Measurements from ENCODE around the gene MAMSTR.

MAMSTR gene

DNA sequence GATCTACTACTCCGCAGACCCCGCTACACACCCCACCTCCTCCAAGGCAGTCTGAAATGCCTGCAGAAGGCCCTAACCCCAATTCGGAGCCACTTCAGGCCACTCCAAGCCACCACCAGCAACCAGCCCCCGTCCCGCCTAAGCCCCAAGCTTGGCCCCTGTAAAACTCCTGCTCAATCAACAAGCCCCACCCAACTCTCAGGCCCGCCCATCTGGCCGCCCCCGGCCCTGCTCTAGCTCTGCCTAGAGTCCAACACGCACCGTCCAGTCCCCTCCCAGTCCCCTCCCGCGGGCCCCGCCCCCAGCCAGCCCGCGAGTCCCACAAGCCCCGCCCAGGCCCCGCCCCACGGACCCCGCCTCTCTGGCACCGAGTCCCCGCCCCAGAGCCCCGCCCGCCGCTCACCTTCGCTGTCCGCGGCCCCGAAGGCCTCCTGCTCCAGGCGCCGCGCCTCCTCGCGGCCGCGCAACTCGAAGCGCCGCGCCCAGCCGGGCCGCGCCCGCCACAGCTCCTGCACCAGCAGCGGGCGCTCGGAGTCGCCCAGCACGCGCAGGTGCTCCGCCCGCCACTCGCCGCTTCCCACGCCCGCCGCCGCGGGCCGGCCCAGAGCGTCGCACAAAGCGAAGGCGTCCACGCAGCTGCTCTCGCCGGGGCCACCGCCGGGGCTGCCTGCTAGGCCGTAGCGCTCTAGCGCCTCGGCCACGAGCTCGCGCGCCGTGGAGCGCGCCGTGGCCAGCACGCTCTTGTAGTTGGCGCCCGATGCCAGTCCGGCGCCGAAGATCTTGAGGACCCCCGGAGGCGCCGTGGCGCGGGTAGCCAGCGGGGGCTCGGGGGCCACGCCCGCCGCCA, 19.3 kb upstream of the MAMSTR start:
- no peaks in the 10 kb centered on the region for H3K36me3 Mint-ChIP-seq
- CTCF ChIA-PET, result interaction anchor here (1.1 to 2.2 kb wide), 9 partner anchors 9 to 93 kb away, joined by 3 to 13 read pairs (median 6); partner anchors contain the start of genes CA11 and IZUMO1
- H3K4me3 Mint-ChIP-seq, result peak overlapping the region; percentile 41
- DNase-seq, result peak; percentile 94
- no peaks in the 10 kb centered on the region for H3K9me3 Mint-ChIP-seq
- H3K27ac Mint-ChIP-seq, result no peak overlapping the region
- peaks cover 41% of the 10 kb centered on the region for H3K27me3 Mint-ChIP-seq
- peaks cover 31% of the 10 kb centered on the region for H3K4me1 Mint-ChIP-seq

DNA sequence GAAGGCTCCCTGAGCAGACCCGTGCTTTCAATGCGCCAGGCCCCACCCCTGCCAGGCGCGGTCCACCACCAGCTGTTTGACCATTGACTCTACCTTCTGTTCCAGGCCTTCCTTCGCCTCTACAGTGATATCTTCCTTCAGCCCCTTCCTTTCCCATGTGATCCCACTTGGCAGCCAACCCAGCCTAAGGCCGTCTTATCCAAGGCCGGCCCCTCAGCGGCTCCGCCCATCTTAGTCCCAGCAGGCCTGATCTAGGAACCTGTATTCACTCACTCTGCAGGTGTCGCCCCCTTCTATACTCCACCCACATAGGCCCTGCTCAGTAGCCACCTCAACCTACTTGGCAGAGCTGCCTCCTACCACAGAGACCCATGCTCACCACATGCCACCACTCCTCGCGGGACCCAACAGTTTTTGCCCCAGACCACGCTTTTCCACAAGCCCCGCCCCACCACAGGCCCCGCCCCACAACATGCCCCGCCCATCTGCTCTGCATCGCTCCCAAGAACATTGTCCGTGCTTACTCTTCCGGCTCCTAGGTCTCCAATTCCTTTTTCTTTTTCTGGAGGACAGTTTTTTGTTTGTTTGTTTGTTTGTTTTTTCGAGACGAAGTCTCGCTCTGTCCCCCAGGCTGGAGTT, 18.0 kb upstream of the MAMSTR start:
- Mint-ChIP-seq H3K27ac (no peak overlapping the region), H3K27me3 (peaks cover 33% of the 10 kb centered on the region), H3K4me3 (no peak overlapping the region), H3K4me1 (peaks cover 31% of the 10 kb centered on the region), H3K36me3 (no peaks in the 10 kb centered on the region), H3K9me3 (no peaks in the 10 kb centered on the region)
- DNase-seq, result no peak
- CTCF ChIA-PET, result interaction anchor here (1.7 kb wide), 2 partner anchors 25 to 88 kb away, joined by 3 to 6 read pairs; no protein-coding TSS in a partner anchor

DNA sequence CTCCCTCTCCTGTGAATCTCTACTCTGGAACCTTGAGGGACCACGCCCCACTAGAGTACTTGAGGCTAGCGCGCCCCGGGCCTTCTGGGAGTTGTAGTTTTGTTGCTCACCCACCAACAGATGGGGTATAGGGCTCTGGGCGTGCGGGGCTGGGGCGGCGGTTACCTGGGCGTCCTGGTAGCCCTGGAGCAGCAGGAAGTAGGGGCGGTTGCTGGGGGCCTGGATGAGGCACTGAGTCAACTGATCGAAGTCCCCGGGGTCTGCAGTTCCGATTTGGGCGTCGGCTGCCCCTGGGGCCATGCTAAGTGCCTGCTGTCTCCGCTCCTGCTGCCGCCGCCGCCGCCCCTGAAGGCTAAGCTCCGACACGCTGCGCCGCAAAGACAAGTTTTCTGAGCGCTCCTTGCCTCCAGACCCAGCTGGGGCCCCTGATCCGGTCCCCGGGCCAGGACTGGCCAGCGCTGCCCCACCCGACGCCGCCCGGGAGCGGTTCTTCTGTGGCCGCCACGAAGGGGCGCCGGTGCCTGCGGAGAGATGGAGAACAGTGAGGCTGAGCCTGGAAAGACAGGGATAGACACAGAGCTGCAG, 15.6 kb upstream of the MAMSTR start:
- CTCF ChIA-PET, result no interaction called here
- Mint-ChIP-seq H3K4me1 (peaks cover 12% of the 10 kb centered on the region), H3K4me3 (no peak overlapping the region), H3K27ac (no peak overlapping the region), H3K27me3 (peaks cover 30% of the 10 kb centered on the region), H3K36me3 (peaks cover 3% of the 10 kb centered on the region), H3K9me3 (peaks cover 3% of the 10 kb centered on the region)
- no peak for DNase-seq

DNA sequence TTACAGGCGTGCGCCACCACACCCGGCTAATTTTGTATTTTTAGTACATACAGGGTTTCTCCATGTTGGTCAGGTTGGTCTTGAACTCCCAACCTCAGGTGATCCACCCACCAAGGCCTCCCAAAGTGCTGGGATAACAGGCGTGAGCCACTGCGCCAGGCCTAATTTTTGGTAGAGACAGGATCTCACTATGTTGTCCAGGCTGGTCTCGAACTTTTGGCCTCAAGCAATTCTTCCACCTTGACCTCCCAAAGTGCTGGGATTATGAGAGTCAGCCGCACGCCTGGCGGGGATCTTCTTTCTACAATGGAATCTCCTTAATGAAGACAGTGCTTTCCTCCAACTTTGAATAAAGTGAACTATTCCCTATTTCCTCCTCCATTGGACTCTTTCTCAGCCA, 15.1 kb upstream of the MAMSTR start:
- Mint-ChIP-seq H3K36me3 (peaks cover 4% of the 10 kb centered on the region), H3K4me3 (no peak overlapping the region), H3K4me1 (peaks cover 8% of the 10 kb centered on the region), H3K27ac (no peak overlapping the region), H3K27me3 (peaks cover 25% of the 10 kb centered on the region), H3K9me3 (peaks cover 3% of the 10 kb centered on the region)
- CTCF ChIA-PET, result no interaction called here
- DNase-seq, result no peak

DNA sequence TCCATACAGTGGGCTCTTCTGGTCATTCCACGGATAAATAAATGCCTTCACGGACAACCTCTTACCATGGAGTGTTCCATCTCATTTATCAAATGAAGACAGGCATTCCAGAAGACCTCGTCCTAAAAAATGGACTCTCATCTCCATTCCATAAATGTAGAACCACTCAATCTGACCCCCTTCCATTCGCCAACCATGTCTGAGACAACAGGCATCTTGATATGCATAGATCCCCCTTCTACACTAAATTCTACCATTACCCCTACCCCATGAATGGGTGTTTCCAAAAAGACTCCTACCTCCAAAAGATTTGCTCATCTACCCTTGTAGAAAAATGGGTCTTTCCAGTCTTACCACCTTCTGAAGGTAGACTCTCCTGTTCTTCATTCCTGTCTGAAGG, 11.9 kb upstream of the MAMSTR start:
- DNase-seq, result no peak
- CTCF ChIA-PET, result no interaction called here
- Mint-ChIP-seq H3K4me3 (no peak overlapping the region), H3K9me3 (peaks cover 16% of the 10 kb centered on the region), H3K4me1 (peaks cover 11% of the 10 kb centered on the region), H3K27ac (no peak overlapping the region), H3K27me3 (peaks cover 21% of the 10 kb centered on the region), H3K36me3 (peaks cover 18% of the 10 kb centered on the region)

DNA sequence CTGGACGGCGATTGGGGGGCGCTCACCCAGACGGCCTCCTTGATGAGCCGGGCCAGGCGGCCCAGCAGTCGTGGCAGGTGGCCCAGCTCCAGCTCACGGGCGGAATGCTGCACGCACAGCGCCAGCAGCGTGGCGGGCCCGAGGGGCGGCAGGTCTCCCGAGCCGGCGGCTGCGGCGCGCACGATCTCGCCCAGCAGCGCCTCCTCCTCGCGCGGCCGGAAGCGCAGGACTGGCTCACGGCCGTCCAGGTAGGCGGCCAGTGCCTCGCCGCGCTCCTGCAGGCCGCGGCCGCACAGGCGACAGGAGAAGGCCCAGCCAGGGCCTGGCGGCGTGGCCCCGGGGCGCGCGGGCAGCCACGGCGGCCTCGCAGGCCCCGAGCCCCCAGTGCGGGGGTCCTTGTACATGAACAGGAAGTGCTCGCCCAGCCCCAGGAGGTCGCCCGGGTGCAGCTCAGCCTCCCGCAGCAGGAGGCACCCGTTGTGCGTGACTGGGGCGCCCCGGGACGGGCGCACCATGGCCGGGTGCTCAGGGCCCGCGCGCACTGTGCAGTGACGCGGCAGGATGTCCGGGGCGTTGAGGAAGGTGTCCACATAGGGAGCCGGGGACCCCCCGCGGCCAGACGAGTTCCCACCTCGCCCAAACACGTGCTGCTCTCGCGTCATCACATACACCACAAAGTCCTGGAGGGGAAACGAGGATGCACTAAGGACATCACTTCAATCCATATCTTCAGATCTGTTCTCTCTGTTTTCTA, 9.6 kb upstream of the MAMSTR start:
- H3K36me3 Mint-ChIP-seq, result peaks cover 31% of the 10 kb centered on the region
- H3K27ac Mint-ChIP-seq, result no peak overlapping the region
- peaks cover 30% of the 10 kb centered on the region for H3K4me1 Mint-ChIP-seq
- no peak for DNase-seq
- peaks cover 21% of the 10 kb centered on the region for H3K27me3 Mint-ChIP-seq
- no peak overlapping the region for H3K4me3 Mint-ChIP-seq
- H3K9me3 Mint-ChIP-seq, result peaks cover 28% of the 10 kb centered on the region
- CTCF ChIA-PET, result no interaction called here

DNA sequence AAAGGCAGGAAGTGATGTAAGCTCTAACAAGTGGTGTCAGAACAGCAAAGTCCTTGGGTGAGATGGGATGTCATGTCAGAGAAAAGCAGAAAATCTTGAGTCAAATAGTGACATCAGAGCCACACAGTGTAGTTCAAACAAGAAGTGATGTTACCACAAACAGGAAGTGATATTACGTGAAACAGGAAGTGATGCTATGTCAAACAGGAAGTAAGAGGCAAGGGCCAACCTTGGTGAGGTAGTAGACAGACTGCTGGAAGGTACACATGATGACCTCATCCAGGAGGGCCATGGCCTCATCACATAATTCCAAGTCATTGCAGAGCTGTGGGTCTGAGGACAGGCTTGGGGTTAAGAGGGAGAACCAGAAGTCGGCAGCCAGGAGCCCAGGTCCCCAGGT, 7.0 kb upstream of the MAMSTR start:
- CTCF ChIA-PET, result interaction anchor here (0.6 to 2.0 kb wide), 3 partner anchors 13 to 1661 kb away, joined by 3 to 8 read pairs (median 3); partner anchors contain the start of gene RASIP1
- Mint-ChIP-seq H3K36me3 (peaks cover 31% of the 10 kb centered on the region), H3K4me1 (peaks cover 38% of the 10 kb centered on the region), H3K27me3 (peaks cover 8% of the 10 kb centered on the region), H3K4me3 (no peak overlapping the region), H3K9me3 (peaks cover 28% of the 10 kb centered on the region), H3K27ac (peak overlapping the region; percentile 88)
- DNase-seq, result peak; percentile 59

DNA sequence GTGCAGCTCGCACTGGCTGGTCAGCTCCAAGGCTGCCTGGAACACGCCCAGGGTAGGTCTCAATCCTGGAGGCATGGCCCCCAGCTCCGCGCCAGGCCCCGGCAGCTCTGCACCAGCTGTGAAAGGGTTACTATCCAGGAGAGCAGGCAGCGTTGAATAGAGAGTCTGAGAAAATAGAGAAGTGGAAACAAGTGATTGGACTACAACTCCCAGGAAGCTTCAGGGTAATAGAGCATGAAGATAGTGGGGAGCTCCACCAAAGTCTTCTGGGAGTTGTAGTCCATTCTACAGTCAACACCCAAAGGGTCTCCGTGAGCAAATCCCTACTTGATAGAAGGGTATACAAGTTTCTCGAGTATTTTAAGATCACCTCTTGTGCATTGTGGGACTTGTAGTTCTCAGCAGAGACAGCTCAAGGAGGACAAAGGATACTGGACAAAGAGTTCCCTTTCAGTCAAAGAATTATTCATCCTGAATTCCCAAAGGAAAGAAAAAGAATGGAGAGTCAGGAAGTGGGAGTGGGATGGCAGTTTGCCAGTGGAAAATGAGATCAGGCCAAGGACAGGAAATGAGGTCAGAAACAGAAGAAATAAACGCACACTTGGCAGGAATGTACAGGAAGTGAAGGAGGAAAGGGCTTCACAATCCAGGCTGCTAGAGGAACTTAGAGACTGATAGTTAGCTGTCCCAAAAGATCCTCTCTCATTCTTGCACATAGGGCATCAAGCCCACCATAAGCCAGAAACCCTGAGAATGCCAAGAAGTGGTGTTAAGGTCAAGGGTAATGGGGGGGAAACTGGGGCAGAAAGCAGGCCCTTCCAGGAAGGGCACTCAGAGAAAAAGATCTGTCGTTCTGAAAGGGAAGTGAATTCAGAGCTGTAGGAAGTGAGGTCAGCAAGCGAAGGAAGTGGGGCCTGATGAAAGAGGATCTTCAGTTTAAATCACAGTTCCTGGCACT, 5.5 kb upstream of the MAMSTR start:
- no peak for DNase-seq
- H3K9me3 Mint-ChIP-seq, result peaks cover 25% of the 10 kb centered on the region
- H3K4me1 Mint-ChIP-seq, result peaks cover 52% of the 10 kb centered on the region
- CTCF ChIA-PET, result interaction anchor here (0.6 to 2.0 kb wide), 3 partner anchors 13 to 18 kb away, joined by 3 to 8 read pairs (median 4); partner anchors contain the start of gene RASIP1
- H3K27me3 Mint-ChIP-seq, result no peaks in the 10 kb centered on the region
- H3K36me3 Mint-ChIP-seq, result peaks cover 28% of the 10 kb centered on the region
- H3K27ac Mint-ChIP-seq, result peak overlapping the region; percentile 89
- no peak overlapping the region for H3K4me3 Mint-ChIP-seq

DNA sequence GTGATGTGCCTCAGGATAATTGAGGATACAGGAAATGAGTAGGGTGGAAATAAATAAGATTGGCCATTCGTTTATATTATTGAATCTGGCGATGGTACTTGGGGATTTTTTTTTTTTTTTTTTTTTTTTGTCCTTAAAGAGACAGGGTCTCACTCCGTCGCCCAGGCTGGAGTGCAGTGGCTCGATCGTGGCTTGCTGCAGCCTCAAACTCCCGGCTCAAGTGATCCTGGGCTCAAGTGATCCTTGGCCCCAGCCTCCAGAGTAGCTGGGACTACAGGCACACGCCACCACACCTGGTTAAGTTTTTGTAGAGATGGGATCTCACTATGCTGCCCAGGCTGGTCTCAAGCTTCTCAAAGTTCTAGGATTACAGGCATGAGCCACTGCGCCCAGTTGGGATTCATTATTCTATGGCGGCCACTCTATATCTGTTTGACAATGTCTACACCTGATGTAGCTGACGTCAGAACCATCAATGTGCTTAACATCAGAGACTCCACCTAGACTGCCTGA, 2.7 kb upstream of the MAMSTR start:
- CTCF ChIA-PET, result no interaction called here
- Mint-ChIP-seq H3K27ac (no peak overlapping the region), H3K4me3 (peak overlapping the region; percentile 26), H3K9me3 (peaks cover 18% of the 10 kb centered on the region), H3K27me3 (peaks cover 10% of the 10 kb centered on the region), H3K4me1 (peaks cover 48% of the 10 kb centered on the region), H3K36me3 (peaks cover 21% of the 10 kb centered on the region)
- DNase-seq, result no peak

DNA sequence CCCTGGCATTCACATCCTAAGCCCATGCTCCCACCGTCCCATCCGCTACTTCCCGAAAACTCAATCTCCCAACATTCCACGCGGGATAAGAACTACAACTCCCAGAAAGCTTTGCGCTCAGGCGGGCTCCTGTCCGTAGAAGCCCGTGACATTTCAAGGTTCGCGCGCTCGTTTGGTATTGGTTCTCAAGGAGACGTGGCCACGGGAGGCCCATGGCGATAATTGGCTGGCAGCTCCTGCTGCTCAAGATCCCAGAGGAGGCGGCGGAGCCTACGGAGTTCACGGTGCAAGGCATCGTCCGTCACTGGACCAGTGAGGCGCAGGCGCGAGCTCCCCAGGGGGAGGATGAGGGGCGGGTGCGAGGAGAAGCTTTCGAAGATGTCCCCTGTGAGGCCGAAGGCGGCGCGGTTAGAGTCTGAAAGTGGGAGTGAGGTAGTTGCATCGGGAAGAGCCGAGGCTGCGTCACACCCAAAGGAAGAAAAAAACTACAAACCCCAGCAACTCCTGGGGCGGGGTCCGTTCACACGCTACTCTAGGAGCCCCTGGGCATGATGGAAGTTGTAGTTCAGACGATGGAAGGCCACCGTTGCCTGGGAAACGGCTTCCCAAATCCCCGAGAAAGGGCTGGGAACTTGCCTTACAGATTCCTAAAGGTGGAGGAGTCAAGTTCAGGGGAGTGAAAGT, 1.2 kb upstream of the MAMSTR start:
- H3K27ac Mint-ChIP-seq, result peak overlapping the region; percentile 98
- H3K27me3 Mint-ChIP-seq, result peaks cover 12% of the 10 kb centered on the region
- CTCF ChIA-PET, result no interaction called here
- DNase-seq, result peak; percentile 96
- H3K36me3 Mint-ChIP-seq, result peaks cover 11% of the 10 kb centered on the region
- H3K4me1 Mint-ChIP-seq, result peaks cover 37% of the 10 kb centered on the region
- peaks cover 9% of the 10 kb centered on the region for H3K9me3 Mint-ChIP-seq
- H3K4me3 Mint-ChIP-seq, result peak overlapping the region; percentile 96

DNA sequence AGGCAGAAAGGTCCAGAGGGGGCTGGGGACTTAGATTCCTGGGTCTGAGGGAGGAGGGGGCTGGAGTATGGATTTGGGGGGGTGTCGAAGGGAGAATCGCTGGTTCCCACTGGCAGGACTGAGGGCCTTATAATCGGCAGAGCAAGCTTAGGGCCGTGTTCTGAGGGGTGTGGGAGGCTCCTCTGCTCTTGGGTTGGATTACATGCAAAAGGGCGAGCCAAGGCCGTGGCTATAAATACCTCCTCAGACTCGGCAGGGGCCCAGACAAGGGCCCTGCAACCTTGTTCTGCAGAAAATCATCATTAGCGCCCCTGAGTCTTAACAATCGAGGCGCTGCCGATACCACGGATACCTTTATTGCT, 707 bp upstream of the MAMSTR start:
- Mint-ChIP-seq H3K9me3 (peaks cover 5% of the 10 kb centered on the region), H3K27me3 (peaks cover 15% of the 10 kb centered on the region), H3K27ac (peak overlapping the region; percentile 98), H3K4me3 (peak overlapping the region; percentile 96), H3K36me3 (peaks cover 6% of the 10 kb centered on the region), H3K4me1 (peaks cover 37% of the 10 kb centered on the region)
- CTCF ChIA-PET, result no interaction called here
- DNase-seq, result no peak

DNA sequence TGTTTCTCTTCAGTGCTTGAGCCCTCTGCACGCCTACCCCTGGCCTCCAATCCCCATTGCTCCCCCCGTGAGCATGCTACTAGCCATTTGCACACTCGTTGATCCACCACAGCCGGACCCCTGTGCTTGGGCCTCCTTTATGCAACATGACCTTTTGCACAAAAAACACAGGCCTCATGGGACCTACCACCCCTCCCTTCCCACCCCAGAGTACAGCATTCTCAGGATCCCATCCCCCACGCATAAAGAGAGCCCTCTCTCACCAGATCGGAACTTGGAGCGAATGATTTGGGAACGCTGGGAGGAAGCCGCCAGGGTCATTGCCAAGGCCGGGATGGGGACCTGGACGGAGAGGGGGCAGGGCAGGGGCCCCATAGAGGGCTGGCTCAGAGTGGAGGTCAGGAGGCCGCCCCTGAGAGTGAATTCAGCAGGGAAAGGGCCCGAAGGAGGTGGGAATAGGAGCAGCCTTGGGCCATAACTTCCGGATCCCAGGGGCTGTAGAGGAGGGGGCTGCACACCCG, 754 bp downstream of the MAMSTR start:
- Mint-ChIP-seq H3K4me1 (peaks cover 40% of the 10 kb centered on the region), H3K9me3 (no peaks in the 10 kb centered on the region), H3K27me3 (peaks cover 15% of the 10 kb centered on the region), H3K36me3 (peaks cover 1% of the 10 kb centered on the region), H3K27ac (peak overlapping the region; percentile 55), H3K4me3 (no peak overlapping the region)
- DNase-seq, result no peak
- CTCF ChIA-PET, result no interaction called here

Data from activated naive CD4-positive, alpha-beta T cell treated with anti-CD3 and anti-CD28 coated beads, Interleukin-2, amount 10 ng/mL, durations not matched to agents 7 days and 5 days (primary cell).